SHP77 (cell line): ENCODE measurements around the gene TOP1.

Experiments used
- DNase-seq, 2 experiments: peaks; one replicate each; lab custom pipeline; 2025; lab: John Stamatoyannopoulos, UW

The TOP1 gene

DNA sequence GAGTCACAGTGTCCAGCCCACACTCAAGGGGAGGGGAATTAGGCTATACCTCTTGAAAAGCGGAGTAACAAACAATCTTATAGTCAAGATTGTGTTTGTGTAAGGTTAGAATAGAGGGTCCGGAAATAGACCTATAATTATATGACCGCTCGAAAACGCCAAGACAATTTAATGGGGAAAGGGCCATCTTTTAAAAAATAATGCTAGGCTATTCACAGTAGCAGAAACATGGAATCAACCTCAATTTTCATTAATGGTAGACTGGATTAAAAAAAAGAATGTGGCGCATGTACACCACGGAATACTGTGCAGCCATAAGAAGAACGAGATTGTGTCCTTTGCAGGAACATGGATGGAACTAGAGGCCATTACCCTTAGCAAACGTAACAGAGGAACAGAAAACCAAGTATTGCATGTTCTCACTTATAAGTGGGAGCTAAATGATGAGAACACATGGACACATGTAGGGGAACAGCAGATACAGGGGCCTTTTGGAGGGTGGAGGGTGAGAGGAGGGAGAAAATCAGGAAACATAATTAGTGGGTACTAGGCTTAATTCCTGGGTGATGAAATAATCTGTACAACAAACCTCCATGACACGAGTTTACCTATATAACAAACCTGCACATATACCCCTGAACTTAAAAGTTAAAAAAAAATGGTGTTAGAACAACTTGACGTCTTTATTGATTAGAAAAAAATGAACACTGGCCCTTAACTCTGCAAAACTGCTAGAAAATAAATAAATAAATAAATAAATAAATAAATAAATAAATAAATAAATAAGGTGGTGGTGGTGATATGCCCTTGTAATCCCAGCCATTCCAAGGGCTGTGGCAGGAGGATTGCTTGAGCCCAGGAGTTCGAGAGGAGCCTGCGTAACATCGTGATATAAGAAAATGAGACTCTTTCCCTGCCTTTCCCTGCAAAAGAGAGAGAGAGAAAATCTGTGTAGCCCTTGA, 30.3 kb downstream of the TOP1 start:
- DNase-seq = no peak

DNA sequence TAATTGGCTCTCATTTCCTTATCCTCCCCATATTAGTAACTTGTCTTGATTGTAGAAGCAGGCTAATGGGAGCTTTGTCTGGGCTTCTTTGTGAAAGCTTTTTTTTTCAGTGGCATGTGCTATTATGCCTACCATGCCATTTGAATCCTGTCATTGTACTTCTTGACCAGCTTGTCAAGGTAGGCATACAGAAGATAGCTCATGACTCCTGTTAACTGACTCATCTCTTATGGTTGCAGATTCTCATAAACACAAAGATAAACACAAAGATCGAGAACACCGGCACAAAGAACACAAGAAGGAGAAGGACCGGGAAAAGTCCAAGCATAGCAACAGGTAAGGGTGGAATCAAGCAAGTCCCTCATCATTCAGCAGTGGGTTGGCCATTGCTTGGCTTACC, 32.5 kb downstream of the TOP1 start:
- DNase-seq = no peak

DNA sequence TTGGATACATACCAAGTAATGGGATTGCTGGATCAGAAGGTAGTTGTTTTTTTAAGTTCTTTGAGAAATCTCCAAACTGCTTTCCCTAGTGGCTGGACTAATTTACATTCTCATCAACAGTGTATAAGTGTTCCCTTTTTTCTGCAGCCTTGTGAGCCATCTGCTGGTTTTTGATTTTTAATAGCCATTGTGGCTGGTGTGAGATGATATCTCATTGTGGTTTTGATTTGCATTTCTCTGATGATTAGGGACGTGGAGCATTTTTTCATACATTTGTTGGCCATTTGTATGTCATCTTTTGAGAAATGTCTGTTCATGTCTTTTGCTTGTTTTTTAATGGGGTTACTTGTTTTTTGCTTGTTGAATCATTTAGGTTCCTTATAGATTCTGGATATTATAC, 34.8 kb downstream of the TOP1 start:
- DNase-seq = no peak

DNA sequence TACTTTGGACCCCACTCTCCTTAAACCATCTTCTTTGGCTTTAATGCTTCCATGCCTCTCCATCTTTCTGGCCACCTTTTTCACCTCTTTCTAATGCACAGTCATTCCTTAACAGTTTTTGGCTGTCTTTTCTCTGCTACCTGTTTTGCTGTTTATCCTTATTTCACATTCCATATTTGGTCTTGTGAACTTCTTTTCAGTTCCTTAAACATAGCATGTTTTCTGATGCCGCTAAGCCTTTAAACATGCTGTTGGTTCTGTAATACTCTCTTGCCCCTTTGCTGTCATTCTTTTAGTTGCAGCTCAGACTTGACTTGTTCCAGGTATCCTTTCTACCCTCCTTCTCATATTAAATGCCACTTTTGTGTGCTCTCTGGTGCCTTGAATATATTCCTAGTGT, 35.8 kb downstream of the TOP1 start:
- no peak for DNase-seq

DNA sequence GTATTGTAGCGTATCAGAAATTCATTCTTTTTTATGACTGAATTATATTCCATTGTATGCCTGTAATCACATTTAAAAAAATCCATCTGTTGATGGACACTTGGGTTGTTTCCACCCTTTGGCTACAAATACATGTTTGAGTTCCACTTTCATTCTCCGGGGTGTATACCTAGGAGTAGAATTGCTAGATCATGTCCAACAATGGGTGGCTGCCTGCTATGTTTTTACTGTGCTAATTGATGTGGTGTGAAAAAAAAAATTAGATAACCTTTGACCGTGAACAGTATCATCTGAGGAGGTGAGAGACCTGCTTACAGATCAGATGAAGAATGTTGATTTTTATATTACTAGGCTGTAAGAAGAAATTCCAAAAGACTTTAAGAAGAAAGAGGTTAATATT, 37.1 kb downstream of the TOP1 start:
- no peak for DNase-seq

DNA sequence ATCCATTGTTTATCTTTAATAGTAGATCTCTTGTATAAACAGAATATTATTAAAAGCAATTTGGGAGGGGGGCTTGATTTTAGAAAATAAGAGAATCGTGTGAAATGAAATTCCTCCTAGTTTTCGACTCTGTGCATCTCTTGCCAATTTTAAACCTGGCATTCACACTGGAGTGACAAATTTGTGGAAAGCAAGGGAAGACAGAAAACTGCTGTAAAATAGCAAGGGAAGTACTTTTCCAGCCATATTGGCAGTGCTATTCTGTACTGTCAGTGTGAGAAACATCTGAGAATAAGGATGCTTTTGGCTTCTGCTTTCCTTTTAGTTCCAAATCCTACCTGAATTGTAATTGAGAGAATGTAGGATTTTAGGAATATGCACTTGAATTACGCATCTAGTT, 40.2 kb downstream of the TOP1 start:
- DNase-seq = no peak

DNA sequence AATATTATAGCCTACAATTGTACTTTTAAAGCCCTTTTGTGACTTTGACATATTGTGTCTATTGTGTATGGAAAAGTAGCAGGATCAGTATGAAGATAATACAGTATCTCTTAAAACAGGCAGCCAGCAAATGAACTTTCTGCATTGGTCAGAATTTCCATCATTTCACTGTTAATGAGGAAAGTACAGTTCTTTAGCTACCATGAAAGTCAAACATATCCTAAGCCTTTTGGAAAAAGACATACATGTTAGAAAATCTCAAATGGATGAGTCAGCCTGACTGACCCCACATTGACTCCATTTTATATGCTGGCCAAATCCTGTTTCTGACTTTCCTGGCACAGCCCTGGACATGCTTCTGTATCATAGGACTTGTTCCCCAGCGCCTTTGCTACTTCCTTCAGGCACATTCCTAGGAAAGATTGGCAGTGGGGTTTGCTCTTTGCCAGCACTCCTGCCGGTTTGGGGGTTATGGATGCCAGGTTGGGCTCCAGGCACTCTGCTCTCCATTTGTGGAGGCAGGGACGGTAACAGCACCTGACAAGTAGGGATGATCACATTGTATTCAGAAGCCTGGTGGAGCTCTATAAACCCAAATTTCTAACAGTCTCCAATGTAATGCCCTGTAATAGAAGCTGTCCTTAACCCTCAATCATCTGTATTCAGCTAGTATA, 43.7 kb downstream of the TOP1 start:
- no peak for DNase-seq

DNA sequence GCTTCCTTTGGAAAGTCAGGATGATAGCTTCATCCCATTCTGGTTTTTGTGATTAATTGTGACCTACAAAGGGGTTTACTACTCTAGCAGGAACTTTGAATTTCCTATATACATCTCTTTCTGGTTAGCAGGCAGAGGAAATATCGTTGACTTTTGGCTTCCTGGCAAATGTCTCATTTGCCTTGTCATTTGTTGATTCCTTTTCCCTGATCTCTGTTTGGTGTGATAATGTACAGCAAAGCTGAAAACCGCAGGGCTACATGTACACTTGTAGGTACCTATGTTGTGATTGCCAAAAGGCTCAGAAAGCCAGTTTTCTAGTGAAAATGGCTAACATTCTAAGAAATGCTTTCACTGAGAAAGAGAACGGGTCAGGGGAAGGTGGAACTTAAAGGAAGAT, 44.3 kb downstream of the TOP1 start:
- DNase-seq = no peak

DNA sequence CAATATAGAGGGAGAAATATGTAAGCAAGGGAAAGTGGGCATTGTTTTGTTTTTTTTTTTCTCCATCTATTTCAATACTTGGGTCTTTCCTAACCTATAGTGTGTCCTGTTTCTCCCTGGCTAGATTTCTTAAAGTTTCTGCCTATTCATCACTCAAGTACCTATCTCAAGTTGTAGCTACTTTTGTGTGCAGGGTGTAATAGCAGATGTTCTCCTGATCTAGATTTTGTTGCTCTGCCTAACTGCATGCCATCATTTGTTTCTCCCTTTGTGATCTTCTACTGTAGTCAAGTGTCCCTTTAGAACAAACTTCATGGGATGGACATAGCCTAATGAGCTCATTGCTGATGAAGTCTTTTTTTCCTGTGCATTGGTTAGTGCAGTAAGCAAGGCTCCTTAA, 45.8 kb downstream of the TOP1 start:
- DNase-seq = no peak

DNA sequence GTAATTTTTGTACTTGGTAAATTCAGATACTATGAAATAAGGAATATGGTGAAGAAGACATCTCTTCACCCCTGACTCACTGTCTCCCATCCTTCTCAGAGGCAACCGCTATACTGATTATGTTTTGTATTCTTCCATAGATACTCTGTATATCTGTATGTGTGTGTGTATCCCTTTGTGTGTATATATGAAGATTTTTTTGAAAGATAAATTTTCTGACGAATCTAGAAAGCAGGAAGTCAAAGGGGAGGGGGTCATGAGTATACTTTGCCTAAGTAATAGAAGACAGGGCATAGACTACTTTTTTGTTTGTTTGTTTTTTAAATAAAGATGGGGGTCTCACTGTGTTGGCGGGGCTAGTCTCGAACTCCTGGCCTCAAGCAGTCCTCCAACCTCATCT, 48.2 kb downstream of the TOP1 start:
- DNase-seq = no peak

DNA sequence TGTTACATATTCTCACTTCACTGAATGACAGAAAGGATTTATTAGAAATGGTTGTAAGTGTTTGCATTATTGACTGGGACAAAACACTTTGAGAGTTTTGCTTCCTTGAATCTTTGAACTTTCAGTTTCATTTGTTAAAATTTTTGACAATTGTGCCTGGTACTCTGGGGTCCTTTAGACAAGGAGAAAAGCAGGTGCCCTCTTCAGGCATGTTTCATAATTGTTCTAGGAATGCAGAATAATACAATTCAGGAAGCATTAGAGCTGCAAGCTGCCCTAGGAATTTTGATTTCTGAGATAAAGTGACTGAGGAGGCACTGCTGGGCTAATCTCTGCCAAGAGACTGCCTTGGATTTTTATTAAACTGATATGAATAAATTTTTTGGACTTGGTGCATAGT, 49.7 kb downstream of the TOP1 start:
- no peak for DNase-seq

DNA sequence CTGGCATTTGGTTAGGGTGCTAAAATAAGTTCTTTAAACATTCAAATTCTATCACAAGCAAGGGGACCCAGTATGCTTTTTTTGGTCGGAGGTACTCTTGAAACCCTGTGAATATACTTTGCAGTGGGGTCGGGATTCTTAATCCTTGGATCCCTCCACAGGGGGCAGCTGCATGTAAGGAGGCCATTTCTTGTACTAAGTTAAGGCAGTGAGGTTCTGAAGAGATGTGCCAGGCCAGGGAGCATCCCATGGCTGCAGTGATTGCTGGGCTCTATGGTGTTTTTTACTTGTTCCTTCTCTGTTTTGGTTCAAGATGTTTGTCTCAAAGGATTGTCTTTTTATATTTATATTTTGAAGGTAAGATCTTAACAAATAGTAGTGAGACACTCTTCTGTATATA, 50.4 kb downstream of the TOP1 start:
- no peak for DNase-seq

DNA sequence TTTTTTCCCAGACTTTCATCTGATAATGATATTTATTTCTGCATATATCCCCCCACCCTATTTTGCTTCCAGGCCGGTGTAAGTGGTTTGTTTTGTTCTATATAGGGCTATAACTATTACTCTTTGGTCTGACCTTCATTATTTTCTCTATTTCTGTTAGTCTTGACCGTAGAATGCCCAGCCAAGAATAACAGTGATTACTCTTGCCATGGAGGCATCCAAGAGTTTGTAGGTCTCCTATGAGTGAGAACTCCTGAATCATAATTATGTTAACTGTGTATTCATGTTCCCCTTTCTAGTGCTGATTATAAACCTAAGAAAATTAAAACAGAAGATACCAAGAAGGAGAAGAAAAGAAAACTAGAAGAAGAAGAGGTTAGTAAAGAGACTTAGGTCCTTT, 52.2 kb downstream of the TOP1 start:
- no peak for DNase-seq

DNA sequence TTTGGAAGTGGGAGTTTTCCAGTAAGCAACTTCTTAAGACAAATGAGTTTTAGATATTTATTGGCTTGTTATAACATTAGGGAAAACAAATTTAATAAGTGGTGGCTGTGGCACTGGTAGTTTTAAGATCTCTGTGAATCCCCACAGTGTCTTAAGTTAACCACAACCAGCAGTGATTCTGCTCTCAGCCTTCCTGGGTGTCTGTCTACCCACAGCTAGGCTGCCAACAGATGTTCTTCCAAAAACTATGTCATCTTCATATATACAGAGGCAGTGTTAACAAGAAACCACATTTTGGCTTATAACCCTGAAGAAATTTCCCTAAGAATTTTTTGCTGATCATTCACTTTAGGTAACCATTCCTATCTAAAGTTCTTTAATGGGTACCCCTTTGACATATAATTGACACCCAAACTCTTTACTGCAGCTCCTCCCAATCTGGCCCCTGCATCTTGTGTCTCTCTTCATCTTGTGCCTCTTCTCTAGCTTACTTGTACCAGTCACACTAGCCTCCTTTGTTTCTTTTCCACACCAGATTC, 52.7 kb downstream of the TOP1 start:
- no peak for DNase-seq

DNA sequence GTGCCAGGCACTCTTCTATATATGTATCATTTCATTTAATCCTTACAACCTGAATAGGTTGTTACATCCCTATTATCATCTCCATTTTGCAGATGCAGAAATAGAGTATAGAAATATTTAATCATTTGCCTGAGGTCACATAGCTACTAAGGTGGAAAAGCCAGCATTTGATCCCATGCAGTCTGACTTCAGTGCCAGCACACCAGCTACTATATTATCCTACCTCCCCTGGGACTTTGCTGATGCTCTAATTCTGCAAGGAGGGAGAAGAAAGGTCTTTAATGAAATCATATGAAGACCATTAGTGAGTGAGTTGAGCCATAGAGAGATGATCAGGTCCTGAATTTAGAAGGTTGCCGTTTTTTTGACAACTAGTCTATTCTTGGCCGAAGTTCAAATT, 53.7 kb downstream of the TOP1 start:
- no peak for DNase-seq

DNA sequence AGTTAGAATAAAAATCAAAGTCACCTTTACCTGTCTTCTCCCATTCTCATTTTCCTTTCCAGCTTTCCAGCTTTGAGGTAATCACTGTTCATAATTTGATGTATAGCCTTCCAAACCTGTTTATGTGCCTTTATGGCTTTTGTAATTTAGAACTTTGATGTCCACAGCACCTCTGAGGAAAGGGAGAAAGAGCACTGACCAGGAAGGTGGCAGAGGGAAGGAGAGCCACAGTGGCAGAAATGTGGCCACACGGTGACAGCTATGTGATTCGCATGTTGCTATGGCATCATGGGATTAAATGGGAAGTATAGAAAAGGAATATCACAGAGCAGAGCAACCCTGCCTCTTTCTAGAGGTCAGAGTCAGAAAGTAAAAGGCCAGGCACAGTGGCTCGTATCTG, 57.0 kb downstream of the TOP1 start:
- no peak for DNase-seq

DNA sequence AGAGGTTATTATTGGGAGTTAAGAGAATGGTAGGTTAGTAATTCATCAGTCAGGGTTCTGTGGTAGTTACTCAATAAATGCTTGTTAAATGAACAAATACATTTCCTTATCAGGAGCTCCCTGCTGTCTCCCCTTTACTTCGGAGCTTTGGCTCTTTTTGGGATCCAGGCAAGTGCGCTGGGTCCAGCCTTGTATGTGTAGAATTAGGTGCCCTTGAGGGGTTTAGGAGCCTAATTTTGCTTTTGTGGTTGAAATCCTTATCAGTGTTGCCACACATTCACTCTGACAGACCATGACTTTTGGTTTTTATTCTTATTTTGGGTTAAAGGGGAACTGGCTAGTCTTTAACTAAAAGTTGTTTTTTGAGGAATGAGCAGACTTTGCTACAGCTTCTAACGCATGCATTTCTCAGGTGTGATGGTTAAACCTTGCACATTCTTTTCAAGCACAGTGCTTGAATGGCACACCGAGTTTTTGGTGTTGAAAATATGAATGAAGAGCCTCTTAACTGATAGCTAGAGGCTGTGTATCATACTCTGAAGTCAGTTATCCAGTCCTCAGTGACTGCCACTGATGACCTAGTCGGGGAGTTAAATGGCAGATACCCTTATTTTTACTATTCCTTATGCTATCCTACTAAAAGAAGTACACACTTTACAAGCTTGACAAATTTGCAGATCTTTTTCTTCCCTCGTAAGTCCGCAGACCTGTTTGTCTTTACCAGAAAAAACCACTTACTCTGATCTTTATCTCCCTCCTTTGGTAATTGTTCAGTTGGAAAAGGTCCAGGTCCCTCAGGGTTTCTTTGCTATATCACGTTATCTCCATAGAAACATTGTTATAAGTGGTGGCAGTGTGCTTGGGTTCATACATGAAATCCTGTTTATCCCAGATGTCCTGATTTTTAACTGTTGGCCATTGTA, 58.0 kb downstream of the TOP1 start:
- DNase-seq = no peak

DNA sequence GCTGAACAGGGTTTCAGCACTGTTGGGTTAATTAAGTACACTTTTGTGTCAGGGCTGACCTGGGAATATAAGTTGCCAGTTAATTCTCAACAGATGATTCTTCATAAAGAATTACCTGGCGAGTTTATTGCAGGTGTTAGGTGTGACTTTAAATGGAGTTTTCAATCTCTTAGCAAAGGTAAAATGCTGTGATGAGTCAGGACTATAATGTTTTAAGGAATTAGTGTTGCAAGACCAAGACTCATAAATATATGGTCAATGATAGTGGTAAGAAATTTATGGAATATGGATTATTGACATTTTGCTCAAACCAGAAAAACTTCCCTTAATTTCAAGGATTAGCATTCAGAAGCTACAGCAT, 58.7 kb downstream of the TOP1 start:
- no peak for DNase-seq

DNA sequence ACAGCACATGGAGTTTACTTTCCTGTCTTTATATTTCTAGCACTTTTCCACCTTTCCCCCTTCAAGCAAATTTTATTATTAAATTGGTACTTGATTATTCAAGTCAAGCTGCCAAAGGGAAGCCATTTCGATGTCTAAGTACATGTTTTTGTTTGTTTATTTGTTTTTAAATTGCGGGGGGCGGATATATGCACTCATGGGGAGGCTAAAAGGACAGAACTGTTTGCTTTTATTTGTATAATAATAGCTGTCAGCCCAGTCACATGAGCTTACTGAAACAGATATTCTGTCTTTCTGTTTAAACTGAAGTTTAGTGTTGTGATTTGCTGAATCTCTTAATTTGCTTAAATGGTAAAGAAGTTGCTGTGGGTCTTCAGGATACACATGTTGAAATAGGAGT, 59.2 kb downstream of the TOP1 start:
- DNase-seq = no peak

DNA sequence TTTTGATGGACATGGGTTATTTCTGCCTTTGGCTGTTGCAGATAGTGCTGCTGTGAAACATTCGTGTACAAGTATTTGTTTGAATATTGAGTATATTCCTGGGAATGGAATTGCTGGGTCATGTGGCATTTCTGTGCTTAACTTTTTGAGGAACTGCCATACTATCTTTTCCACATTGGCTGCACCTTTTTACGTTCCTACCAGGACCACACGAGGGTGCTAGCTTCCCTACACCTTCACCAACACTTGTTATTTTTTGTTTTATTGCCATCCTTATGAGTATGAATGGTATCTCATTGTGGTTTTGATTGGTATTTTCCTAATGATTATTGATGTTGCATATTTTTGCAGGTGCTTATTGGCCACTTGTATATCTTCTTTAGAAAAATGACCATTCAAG, 60.9 kb downstream of the TOP1 start:
- no peak for DNase-seq

DNA sequence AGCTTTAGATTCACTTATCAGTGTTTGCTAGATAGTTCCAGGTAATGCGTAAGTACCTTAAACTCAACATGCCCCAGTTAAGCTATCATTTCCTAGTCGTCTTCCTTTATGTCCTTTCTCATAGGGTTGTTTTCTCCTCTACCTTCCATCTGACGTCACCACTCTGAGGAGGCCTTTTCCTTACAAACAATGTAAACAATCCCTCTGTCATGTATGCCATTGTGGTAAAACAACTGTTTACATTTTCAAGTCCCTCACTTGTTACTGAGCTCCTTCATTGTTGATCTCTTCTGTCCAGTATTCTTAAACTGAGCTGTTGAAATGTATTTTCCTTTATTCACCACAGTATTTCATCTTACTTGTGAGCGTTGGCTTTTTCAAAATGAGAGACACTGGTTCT, 63.3 kb downstream of the TOP1 start:
- DNase-seq = no peak

DNA sequence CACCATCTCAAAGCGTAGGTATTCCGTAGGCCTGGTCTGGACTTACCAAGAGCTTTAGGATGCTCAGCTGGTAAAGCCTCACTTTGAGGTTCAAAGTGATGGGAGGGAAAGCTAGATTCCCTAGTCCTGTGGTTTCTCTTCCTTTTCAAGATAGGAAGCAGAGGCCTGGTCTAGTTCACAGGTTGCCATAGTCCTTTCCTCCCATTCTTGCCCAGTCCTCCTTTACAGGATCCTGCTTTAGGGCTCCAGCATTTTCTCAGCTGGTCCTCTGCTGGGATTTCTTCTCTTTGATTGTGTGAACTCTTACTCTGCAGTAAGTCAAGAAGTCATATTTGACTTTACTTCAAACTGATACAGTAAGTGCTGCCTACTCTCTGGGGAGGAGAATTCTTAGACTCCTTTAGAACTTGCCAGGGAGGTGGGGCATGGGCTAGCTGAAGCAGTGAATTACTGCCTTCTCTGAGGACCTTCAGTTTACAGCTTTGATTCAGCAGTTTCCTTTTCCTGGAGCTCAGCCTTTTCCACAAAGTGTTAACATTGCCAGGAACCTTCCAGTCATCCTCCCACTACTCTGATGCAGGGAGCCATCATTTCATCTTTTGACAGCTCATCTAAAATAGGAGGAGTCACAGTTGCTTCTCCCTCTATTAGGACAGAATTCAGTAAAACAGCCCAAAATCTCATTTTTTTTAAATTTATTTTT, 65.9 kb downstream of the TOP1 start:
- no peak for DNase-seq
